GM12878 (cell line): ENCODE measurements around the gene PHKB. TPM values are rescaled to one million over a fixed set of nuclear protein-coding genes. Genes with fewer than 3 reads are reported as not detected.

Experiments used
- ATAC-seq: fragments of 200-7000 bp; cut with Tn5 transposase; 3 replicates; pipeline ENCODE4 v1.9.1; 2020; ENCODE audit warnings: mild to moderate bottlenecking, moderate library complexity
- BruUV-seq: library from RNA; stranded (reverse); fragments of 400-500 nt; replicated peaks from 2 replicates; lab custom pipeline; 2021; lab: Mats Ljungman, UMichigan
- CTCF ChIA-PET: fragments of 300-600 bp; sonication (Branson Sonifier 250); formaldehyde crosslinking; extraction: SDS; loops from one replicate; lab custom pipeline; 2021; ENCODE audit warnings: inconsistent platforms; lab: Yijun Ruan, JAX
- POLR2A ChIA-PET: fragments of 350-600 bp; formaldehyde crosslinking; extraction: SDS; loops from one replicate; lab custom pipeline; 2021; ENCODE audit warnings: inconsistent platforms; lab: Charles Lee
- RAD21 ChIA-PET: fragments of 300-600 bp; sonication (Branson Sonifier 250); formaldehyde crosslinking; loops from one replicate; lab custom pipeline; 2023; ENCODE audit warnings: antibody characterized with exemption; ENCODE audit not compliant: unreplicated experiment; lab: Charles Lee
- SMC1A ChIA-PET: fragments of 300-600 bp; sonication (Branson Sonifier 250); formaldehyde crosslinking; loops from one replicate; lab custom pipeline; 2023; ENCODE audit not compliant: unreplicated experiment, uncharacterized antibody; lab: Charles Lee
- DNase-seq: peaks from one replicate; pipeline ENCODE4 v3.0.0-alpha.2; 2011; ENCODE audit warnings: low read depth, low spot score
- FAIRE-seq: peaks from 3 replicates; lab custom pipeline; 2011; peaks lifted over from hg19 to GRCh38; lab: Jason Lieb, UNC
- H2AFZ ChIP-seq: 2 replicates; pipeline ENCODE4 v1.6.0; 2011; ENCODE audit warnings: low read depth, low read length, control low read depth; ENCODE audit not compliant: control insufficient read depth
- H3K27ac ChIP-seq: 2 replicates; pipeline ENCODE4 v1.5.1; 2011; ENCODE audit warnings: control low read depth; ENCODE audit not compliant: control insufficient read depth, insufficient read depth
- H3K27me3 ChIP-seq, 2 experiments: replicated peaks in 1 of 2; 2 replicates each; pipeline versions ENCODE4 v1.6.0 to v1.6.1; 2011; ENCODE audit warnings: low read length in 1 of 2; ENCODE audit not compliant: control insufficient read depth in 2 of 2, insufficient read depth in 2 of 2
- H3K36me3 ChIP-seq, 2 experiments: 2 replicates each; pipeline ENCODE4 v1.5.1; 2011; ENCODE audit warnings: low read length in 1 of 2; ENCODE audit not compliant: control insufficient read depth in 2 of 2, insufficient read depth in 2 of 2
- H3K4me1 ChIP-seq: 2 replicates; pipeline ENCODE4 v1.6.1; 2011; ENCODE audit warnings: mild to moderate bottlenecking, low read length, moderate library complexity, mixed read lengths; ENCODE audit not compliant: control insufficient read depth, insufficient read depth
- H3K4me2 ChIP-seq: 2 replicates; pipeline ENCODE4 v1.6.0; 2011; ENCODE audit warnings: control low read depth; ENCODE audit not compliant: control insufficient read depth, insufficient read depth
- H3K4me3 ChIP-seq: fragments of 200-600 bp; sonication (generic); 2 replicates; pipeline ENCODE4 v1.5.1; 2016
- H3K79me2 ChIP-seq: 2 replicates; pipeline ENCODE4 v1.6.0; 2011; ENCODE audit warnings: low read length; ENCODE audit not compliant: control insufficient read depth, insufficient read depth
- H3K9ac ChIP-seq: 2 replicates; pipeline ENCODE4 v1.8.0; 2011; ENCODE audit warnings: low read length, control low read depth, mixed read lengths; ENCODE audit not compliant: control insufficient read depth, insufficient read depth
- H3K9me3 ChIP-seq: replicated peaks from 3 replicates; pipeline ENCODE4 v1.5.1; 2011; ENCODE audit warnings: mild to moderate bottlenecking, low read length; ENCODE audit not compliant: control insufficient read depth, insufficient read depth
- H4K20me1 ChIP-seq: 2 replicates; pipeline ENCODE4 v1.6.0; 2011; ENCODE audit not compliant: control insufficient read depth, insufficient read depth
- FOS ChIP-seq: IDR thresholded peaks from 3 replicates; pipeline ENCODE4 v1.6.1; 2011; ENCODE audit warnings: borderline replicate concordance; ENCODE audit not compliant: insufficient read length; ENCODE audit errors: extremely low read depth
- KLF5 ChIP-seq: fragments of 450-650 bp; IDR thresholded peaks from 2 replicates; pipeline ENCODE4 v1.6.1; 2014; ENCODE audit warnings: mild to moderate bottlenecking; ENCODE audit not compliant: partially characterized antibody
- MTA2 ChIP-seq: fragments of 450-650 bp; IDR thresholded peaks from 2 replicates; pipeline ENCODE4 v1.6.1; 2016; ENCODE audit warnings: low read depth, mild to moderate bottlenecking, moderate library complexity
- RFX5 ChIP-seq: IDR thresholded peaks from 2 replicates; pipeline ENCODE4 v1.6.1; 2011; ENCODE audit warnings: low read depth, low read length, improper control_type of control experiment
- RUNX3 ChIP-seq: IDR thresholded peaks from 2 replicates; pipeline ENCODE4 v1.6.1; 2012; ENCODE audit warnings: low read length, inconsistent platforms
- SIX5 ChIP-seq: IDR thresholded peaks from 2 replicates; pipeline ENCODE4 v1.6.1; 2011; ENCODE audit warnings: mild to moderate bottlenecking, low read depth, low read length, moderate library complexity; ENCODE audit not compliant: severe bottlenecking
- SP1 ChIP-seq: IDR thresholded peaks from one replicate; pipeline ENCODE4 v1.6.1; 2011; ENCODE audit warnings: low read depth, low read length
- SUPT20H ChIP-seq: IDR thresholded peaks from 2 replicates; pipeline ENCODE4 v1.6.1; 2011; ENCODE audit warnings: low read depth, mild to moderate bottlenecking, low read length, moderate library complexity, borderline replicate concordance; ENCODE audit not compliant: control insufficient read depth
- TARDBP ChIP-seq: IDR thresholded peaks from 2 replicates; pipeline ENCODE4 v1.6.1; 2016; ENCODE audit warnings: borderline replicate concordance
- ZNF207 ChIP-seq: fragments of 450-650 bp; IDR thresholded peaks from 2 replicates; pipeline ENCODE4 v1.6.1; 2014; ENCODE audit warnings: antibody characterized with exemption, mild to moderate bottlenecking, borderline replicate concordance
- WGBS: methylation state at CpG from one replicate; pipeline ENCODE4 v1.1.6; 2016; ENCODE audit warnings: low lambda C conversion rate; ENCODE audit not compliant: insufficient replicate concordance, insufficient coverage; ENCODE audit errors: missing lambda C conversion rate; 5-methylcytosine and 5-hydroxymethylcytosine counted together
- in situ Hi-C: fragments of 300-500 bp; cut with MboI; formaldehyde crosslinking; loops from 9 replicates; pipeline ENCODE4 v1.14.3; 2018; ENCODE audit warnings: mixed read lengths
- intact Hi-C: fragments of 100-400 bp; cut with micrococcal nuclease; formaldehyde crosslinking; loops from one replicate; pipeline ENCODE4 v1.14.2; 2022; ENCODE audit not compliant: unreplicated experiment
- polyA plus RNA-seq, 11 experiments: library from polyadenylated mRNA; depleted of rRNA in 4 of 11; unstranded in 6 of 11; stranded (reverse) in 5 of 11; fragments of >200 nt; fragmentation: Nextera tagmentation in 4 of 11; fragmentation: Illumina TruSeq in 1 of 11; extraction: Ambion mirVana in 4 of 11; extraction: Trizol in 1 of 11; gene quantifications; 1 replicate in 1 of 11; 2 replicates in 10 of 11; pipeline versions ENCODE4 v1.2.1 to v1.2.3, GENCODE V29; 2011 to 2016; ENCODE audit warnings: inconsistent platforms in 2 of 11, missing spikeins in 2 of 11, low read depth in 1 of 11
- total RNA-seq, 4 experiments: library from RNA; depleted of rRNA in 3 of 4; stranded (reverse); fragments of >200 nt in 3 of 4; fragmentation: Illumina TruSeq in 1 of 4; extraction: Trizol in 1 of 4; gene quantifications; 2 replicates each; pipeline versions ENCODE4 v1.2.1 to v1.2.3, GENCODE V29; 2013 to 2021
- TF ChIP-seq, protein P1 (sequence below): fragments of 450-650 bp; IDR thresholded peaks from 2 replicates; pipeline ENCODE4 v1.6.1; 2017; ENCODE audit warnings: mild to moderate bottlenecking, moderate library complexity

PHKB gene
- total and polyA plus RNA-seq, 10 of the 15 experiments (the other 5 are each of a cell fraction or from before 2014, with no cell fraction given), result 14.2 to 65.6 (median 37.0) TPM

- no peaks in the 10 kb centered on the region for H3K36me3 ChIP-seq
- POLR2A ChIA-PET, result no interaction called here
- TF ChIP-seq SUPT20H (no peak), SP1 (no peak), SIX5 (no peak), MTA2 (no peak), KLF5 (no peak), ZNF207 (no peak), TARDBP (no peak), FOS (no peak), RFX5 (no peak), RUNX3 (no peak)
- TF ChIP-seq, protein P1, sequence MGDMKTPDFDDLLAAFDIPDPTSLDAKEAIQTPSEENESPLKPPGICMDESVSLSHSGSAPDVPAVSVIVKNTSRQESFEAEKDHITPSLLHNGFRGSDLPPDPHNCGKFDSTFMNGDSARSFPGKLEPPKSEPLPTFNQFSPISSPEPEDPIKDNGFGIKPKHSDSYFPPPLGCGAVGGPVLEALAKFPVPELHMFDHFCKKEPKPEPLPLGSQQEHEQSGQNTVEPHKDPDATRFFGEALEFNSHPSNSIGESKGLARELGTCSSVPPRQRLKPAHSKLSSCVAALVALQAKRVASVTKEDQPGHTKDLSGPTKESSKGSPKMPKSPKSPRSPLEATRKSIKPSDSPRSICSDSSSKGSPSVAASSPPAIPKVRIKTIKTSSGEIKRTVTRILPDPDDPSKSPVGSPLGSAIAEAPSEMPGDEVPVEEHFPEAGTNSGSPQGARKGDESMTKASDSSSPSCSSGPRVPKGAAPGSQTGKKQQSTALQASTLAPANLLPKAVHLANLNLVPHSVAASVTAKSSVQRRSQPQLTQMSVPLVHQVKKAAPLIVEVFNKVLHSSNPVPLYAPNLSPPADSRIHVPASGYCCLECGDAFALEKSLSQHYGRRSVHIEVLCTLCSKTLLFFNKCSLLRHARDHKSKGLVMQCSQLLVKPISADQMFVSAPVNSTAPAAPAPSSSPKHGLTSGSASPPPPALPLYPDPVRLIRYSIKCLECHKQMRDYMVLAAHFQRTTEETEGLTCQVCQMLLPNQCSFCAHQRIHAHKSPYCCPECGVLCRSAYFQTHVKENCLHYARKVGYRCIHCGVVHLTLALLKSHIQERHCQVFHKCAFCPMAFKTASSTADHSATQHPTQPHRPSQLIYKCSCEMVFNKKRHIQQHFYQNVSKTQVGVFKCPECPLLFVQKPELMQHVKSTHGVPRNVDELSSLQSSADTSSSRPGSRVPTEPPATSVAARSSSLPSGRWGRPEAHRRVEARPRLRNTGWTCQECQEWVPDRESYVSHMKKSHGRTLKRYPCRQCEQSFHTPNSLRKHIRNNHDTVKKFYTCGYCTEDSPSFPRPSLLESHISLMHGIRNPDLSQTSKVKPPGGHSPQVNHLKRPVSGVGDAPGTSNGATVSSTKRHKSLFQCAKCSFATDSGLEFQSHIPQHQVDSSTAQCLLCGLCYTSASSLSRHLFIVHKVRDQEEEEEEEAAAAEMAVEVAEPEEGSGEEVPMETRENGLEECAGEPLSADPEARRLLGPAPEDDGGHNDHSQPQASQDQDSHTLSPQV, result no peak
- H3K27me3 ChIP-seq, result no peaks in the 10 kb centered on the region
- intact Hi-C loops (no loop called here), in situ Hi-C loops (no loop called here)
- BruUV-seq, result no TSS peak
- H3K79me2 ChIP-seq, result no peaks in the 10 kb centered on the region
- ATAC-seq (no peak), FAIRE-seq (no peak), DNase-seq (no peak)
- no peak overlapping the region for H3K4me2 ChIP-seq
- H3K4me1 ChIP-seq, result no peaks in the 10 kb centered on the region; the same call in 1 of the 2 replicates
- H3K9me3 ChIP-seq, result no peaks in the 10 kb centered on the region
- H4K20me1 ChIP-seq, result no peaks in the 10 kb centered on the region
- no peak overlapping the region for H3K9ac ChIP-seq
- RAD21 ChIA-PET, result no interaction called here
- H2AFZ ChIP-seq, result no peak overlapping the region
- no peak overlapping the region for H3K4me3 ChIP-seq
- WGBS, result 46% methylated on average over 6 of the region's 6 CpGs
- CTCF ChIA-PET, result interaction anchor here (0.7 kb wide), 1 partner anchor 329 kb away, joined by 3 read pairs; no protein-coding TSS in a partner anchor
- SMC1A ChIA-PET, result interaction anchor here (0.6 kb wide), 1 partner anchor 417 kb away, joined by 4 read pairs; no protein-coding TSS in a partner anchor
- no peak overlapping the region for H3K27ac ChIP-seq
These were observed 266.0 kb downstream of the PHKB start for GRCh38 chr16:47727131-47727530.
